ENCODE data around the gene ABCG1.

ABCG1 gene

GRCh38 chr21:42264245-42265195 lies 45.6 kb downstream of the ABCG1 start:
- TF ChIP-seq EZH2 (IDR thresholded peaks at IDR 0.05; ENCODE audit: borderline replicate concordance, low read length) (no peak), CTCF (IDR thresholded peaks at IDR 0.05; ENCODE audit: low read length) (no peak)
- Histone ChIP-seq H3K27me3 (ENCODE audit: insufficient read depth, low read length) (no peaks in the 10 kb centered on the region), H3K4me1 (ENCODE audit: insufficient read depth, low read length, severe bottlenecking) (peaks cover 9% of the 10 kb centered on the region), H3K4me2 (ENCODE audit: low read length) (no peak overlapping the region), H3K27ac (ENCODE audit: low read depth, low read length, poor library complexity, severe bottlenecking) (no peak overlapping the region), H2AFZ (ENCODE audit: low read length) (no peak overlapping the region), H3K9ac (ENCODE audit: low read length) (no peak overlapping the region), H3K79me2 (ENCODE audit: insufficient read depth, low read length) (no peaks in the 10 kb centered on the region), H3K9me2 (ENCODE audit: low read depth, low read length) (no peaks in the 10 kb centered on the region), H3K36me3 (ENCODE audit: insufficient read depth, low read length) (no peaks in the 10 kb centered on the region), H4K20me1 (ENCODE audit: insufficient read depth, low read length) (no peaks in the 10 kb centered on the region), H3K9me3 (ENCODE audit: low read length) (no peaks in the 10 kb centered on the region), H3K4me3 (ENCODE audit: low read depth, low read length, poor library complexity, severe bottlenecking) (no peak overlapping the region), H3F3A (ENCODE audit: insufficient read depth, low read length) (no peaks in the 10 kb centered on the region)

GRCh38 chr21:42265231-42265812 lies 46.4 kb downstream of the ABCG1 start:
- Histone ChIP-seq H3K27ac (ENCODE audit: low read depth, low read length, poor library complexity, severe bottlenecking) (no peak overlapping the region), H3K27me3 (ENCODE audit: insufficient read depth, low read length) (no peaks in the 10 kb centered on the region)
- TF ChIP-seq CTCF (IDR thresholded peaks at IDR 0.05; ENCODE audit: low read length) (no peak), EZH2 (IDR thresholded peaks at IDR 0.05; ENCODE audit: borderline replicate concordance, low read length) (no peak)

GRCh38 chr21:42266971-42267556 lies 48.1 kb downstream of the ABCG1 start:
- no peaks in the 10 kb centered on the region for H3K27me3 ChIP-seq (ENCODE audit: insufficient read depth, low read length)

More at GRCh38 chr21:42265231-42265812, 46.4 kb downstream of the ABCG1 start:
- no peak overlapping the region for H2AFZ ChIP-seq (ENCODE audit: low read length)
- H4K20me1 ChIP-seq (ENCODE audit: insufficient read depth, low read length), result no peaks in the 10 kb centered on the region
- H3K36me3 ChIP-seq (ENCODE audit: insufficient read depth, low read length), result no peaks in the 10 kb centered on the region
- H3K4me3 ChIP-seq (ENCODE audit: low read depth, low read length, poor library complexity, severe bottlenecking), result no peak overlapping the region
- no peak overlapping the region for H3K9ac ChIP-seq (ENCODE audit: low read length)
- H3F3A ChIP-seq (ENCODE audit: insufficient read depth, low read length), result no peaks in the 10 kb centered on the region
- H3K4me1 ChIP-seq (ENCODE audit: insufficient read depth, low read length, severe bottlenecking), result peaks cover 1% of the 10 kb centered on the region
- no peak overlapping the region for H3K4me2 ChIP-seq (ENCODE audit: low read length)
- H3K79me2 ChIP-seq (ENCODE audit: insufficient read depth, low read length), result no peaks in the 10 kb centered on the region
- H3K9me2 ChIP-seq (ENCODE audit: low read depth, low read length), result no peaks in the 10 kb centered on the region
- no peaks in the 10 kb centered on the region for H3K9me3 ChIP-seq (ENCODE audit: low read length)

More at GRCh38 chr21:42266971-42267556, 48.1 kb downstream of the ABCG1 start:
- no peaks in the 10 kb centered on the region for H3F3A ChIP-seq (ENCODE audit: insufficient read depth, low read length)
- no peaks in the 10 kb centered on the region for H3K9me2 ChIP-seq (ENCODE audit: low read depth, low read length)
- no peak overlapping the region for H3K4me2 ChIP-seq (ENCODE audit: low read length)
- no peaks in the 10 kb centered on the region for H3K36me3 ChIP-seq (ENCODE audit: insufficient read depth, low read length)
- no peak overlapping the region for H3K9ac ChIP-seq (ENCODE audit: low read length)
- H3K27ac ChIP-seq (ENCODE audit: low read depth, low read length, poor library complexity, severe bottlenecking), result no peak overlapping the region
- H3K4me1 ChIP-seq (ENCODE audit: insufficient read depth, low read length, severe bottlenecking), result no peaks in the 10 kb centered on the region
- H3K79me2 ChIP-seq (ENCODE audit: insufficient read depth, low read length), result no peaks in the 10 kb centered on the region
- no peak overlapping the region for H2AFZ ChIP-seq (ENCODE audit: low read length)
- H3K4me3 ChIP-seq (ENCODE audit: low read depth, low read length, poor library complexity, severe bottlenecking), result no peak overlapping the region
- H4K20me1 ChIP-seq (ENCODE audit: insufficient read depth, low read length), result no peaks in the 10 kb centered on the region
- no peaks in the 10 kb centered on the region for H3K9me3 ChIP-seq (ENCODE audit: low read length)
- TF ChIP-seq EZH2 (IDR thresholded peaks at IDR 0.05; ENCODE audit: borderline replicate concordance, low read length), result no peak
- no peak for TF ChIP-seq CTCF (IDR thresholded peaks at IDR 0.05; ENCODE audit: low read length)

Measured in OCI-LY1 (cell line).